Right lobe of liver (tissue), 6 donors: ENCODE results near the gene PPM1L. TPM values are rescaled to one million over a fixed set of nuclear protein-coding genes. Genes with fewer than 3 reads are reported as not detected.

ENCODE experiments used
- ATAC-seq, 4 donors: fragments of 200-7000 bp; cut with Tn5 transposase; one replicate each; pipeline ENCODE4 v1.9.1; 2020; ENCODE audit warnings: mild to moderate bottlenecking in 4 of 4, moderate library complexity in 4 of 4
- DNase-seq, 3 donors: peaks; one replicate each; pipeline ENCODE4 v3.0.0-alpha.2; 2020
- H3K27ac ChIP-seq, 3 donors: fragments of 200-600 bp; one replicate each; pipeline ENCODE4 v1.8.0; 2022
- H3K27me3 ChIP-seq, 2 donors: fragments of 200-600 bp; one replicate each; pipeline ENCODE4 v1.8.0; 2022
- H3K36me3 ChIP-seq, 4 donors: fragments of 200-600 bp; sonication (generic) in 1 of 4; one replicate each; pipeline versions ENCODE4 v1.5.1 to v1.8.0; 2017 to 2022; ENCODE audit warnings: control low read depth in 1 of 4
- H3K4me1 ChIP-seq, 4 donors: fragments of 200-600 bp; sonication (generic) in 1 of 4; one replicate each; pipeline versions ENCODE4 v1.5.1 to v1.8.0; 2017 to 2022; ENCODE audit warnings: control low read depth in 1 of 4
- H3K4me3 ChIP-seq, 3 donors: fragments of 200-600 bp; one replicate each; pipeline ENCODE4 v1.8.0; 2022
- H3K9me3 ChIP-seq, 4 donors: fragments of 200-600 bp; sonication (generic) in 1 of 4; one replicate each; pipeline versions ENCODE4 v1.5.1 to v1.8.0; 2017 to 2022; ENCODE audit warnings: control low read depth in 1 of 4
- POLR2A ChIP-seq: fragments of 450-650 bp; IDR thresholded peaks from one replicate; pipeline ENCODE4 v1.6.1; 2017; ENCODE audit warnings: antibody characterized with exemption, mild to moderate bottlenecking
- WGBS: methylation state at CpG from one replicate; pipeline ENCODE4 v1.1.6; 2018; ENCODE audit warnings: low coverage, low lambda C conversion rate; ENCODE audit not compliant: insufficient coverage; ENCODE audit errors: missing lambda C conversion rate; 5-methylcytosine and 5-hydroxymethylcytosine counted together
- intact Hi-C, 2 donors: fragments of 100-400 bp; cut with DNase I; formaldehyde crosslinking; loops; one replicate each; pipeline versions ENCODE4 v1.11.2 to v1.14.1; 2022
- total RNA-seq, 6 experiments: library from RNA; depleted of rRNA in 2 of 6; stranded (reverse); fragments of >200 nt in 2 of 6; fragmentation: NEBNext Ultra II Directional in 3 of 6; extraction: Animal tissue kit (Norgen Biotek cat#: 25700) in 3 of 6; gene quantifications; one replicate each; pipeline versions ENCODE4 v1.1.0 to v1.2.4, GENCODE V29; 2016 to 2023
- TF ChIP-seq, protein P1 (sequence below), 4 donors: fragments of 200-600 bp in 3 of 4; fragments of 450-650 bp in 1 of 4; IDR thresholded peaks; one replicate each; pipeline versions ENCODE4 v1.5.1 to v1.8.0; 2016 to 2022; ENCODE audit warnings: antibody characterized with exemption in 4 of 4, mild to moderate bottlenecking in 2 of 4
- donor health status: DM: no; HTN: yes; CAD: no.
- donor health status: DM: no; HTN: no; CAD: no.
- donor health status: DM: no; HTN: no; CAD: no.
- donor health status: DM: no; HTN: yes; CAD: no.
- donor health status: DM: no; HTN: yes; CAD: no.

The PPM1L gene
- total RNA-seq, 6 experiments from 2014 or later: 6.9 to 25.4 (median 14.7) TPM

DNA sequence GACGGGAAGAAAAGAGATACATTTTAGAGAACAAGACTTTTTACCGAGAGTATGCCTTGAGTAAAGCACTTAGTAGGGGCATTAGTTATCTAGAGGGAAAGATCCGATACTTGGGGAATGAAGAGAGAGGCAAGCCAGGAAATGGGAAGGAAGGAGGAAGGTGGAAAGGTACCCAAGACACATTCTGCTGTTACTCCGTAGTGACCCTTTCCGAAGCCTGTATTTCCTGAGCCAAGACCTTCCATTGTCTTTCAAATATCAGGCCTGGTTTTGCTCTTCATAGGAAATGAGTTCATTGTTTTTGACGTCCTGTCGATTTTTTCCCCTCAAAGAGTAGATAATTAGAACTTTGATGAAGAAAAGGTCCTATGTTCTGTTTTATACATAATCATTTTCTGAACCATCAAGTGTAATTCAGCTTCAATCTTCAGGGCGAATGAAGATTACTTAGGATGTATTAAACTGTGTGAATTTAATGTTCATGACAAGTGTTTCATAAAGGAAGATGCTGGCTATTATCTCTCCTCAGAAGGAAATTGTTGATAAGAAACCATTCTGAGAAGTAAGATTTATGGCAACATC is 95.7 kb downstream of the PPM1L start:
- Histone ChIP-seq H3K36me3 (no peaks in the 10 kb centered on the region), H3K4me3 (no peak overlapping the region), H3K4me1 (no peaks in the 10 kb centered on the region), H3K9me3 (no peaks in the 10 kb centered on the region), H3K27ac (no peak overlapping the region), H3K27me3 (no peaks in the 10 kb centered on the region)
- intact Hi-C loops: no loop called here
- WGBS: 67% methylated on average over 8 of the region's 8 CpGs
- ATAC-seq (no peak), DNase-seq (no peak)
- no peak for TF ChIP-seq POLR2A

DNA sequence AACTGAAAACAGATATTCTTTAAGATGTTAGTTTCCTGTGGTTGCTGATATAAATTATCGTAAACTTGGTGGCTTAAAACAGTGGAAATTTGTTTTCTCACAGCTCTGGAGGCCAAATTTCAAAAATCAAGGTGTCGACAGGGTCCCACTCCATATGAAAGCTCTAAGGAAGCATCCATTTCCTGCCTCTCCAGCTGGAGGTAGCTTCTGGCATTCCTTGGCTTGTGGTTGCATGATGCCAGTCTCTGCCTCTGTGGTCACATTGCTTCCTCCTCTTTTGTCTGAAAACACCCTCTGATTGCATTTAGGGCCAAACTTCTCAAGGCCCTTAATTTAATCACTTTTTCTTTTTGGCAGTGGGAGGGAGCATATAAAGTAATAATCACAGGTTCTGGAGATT is 96.8 kb downstream of the PPM1L start:
- no peak for TF ChIP-seq POLR2A
- TF ChIP-seq, protein P1, sequence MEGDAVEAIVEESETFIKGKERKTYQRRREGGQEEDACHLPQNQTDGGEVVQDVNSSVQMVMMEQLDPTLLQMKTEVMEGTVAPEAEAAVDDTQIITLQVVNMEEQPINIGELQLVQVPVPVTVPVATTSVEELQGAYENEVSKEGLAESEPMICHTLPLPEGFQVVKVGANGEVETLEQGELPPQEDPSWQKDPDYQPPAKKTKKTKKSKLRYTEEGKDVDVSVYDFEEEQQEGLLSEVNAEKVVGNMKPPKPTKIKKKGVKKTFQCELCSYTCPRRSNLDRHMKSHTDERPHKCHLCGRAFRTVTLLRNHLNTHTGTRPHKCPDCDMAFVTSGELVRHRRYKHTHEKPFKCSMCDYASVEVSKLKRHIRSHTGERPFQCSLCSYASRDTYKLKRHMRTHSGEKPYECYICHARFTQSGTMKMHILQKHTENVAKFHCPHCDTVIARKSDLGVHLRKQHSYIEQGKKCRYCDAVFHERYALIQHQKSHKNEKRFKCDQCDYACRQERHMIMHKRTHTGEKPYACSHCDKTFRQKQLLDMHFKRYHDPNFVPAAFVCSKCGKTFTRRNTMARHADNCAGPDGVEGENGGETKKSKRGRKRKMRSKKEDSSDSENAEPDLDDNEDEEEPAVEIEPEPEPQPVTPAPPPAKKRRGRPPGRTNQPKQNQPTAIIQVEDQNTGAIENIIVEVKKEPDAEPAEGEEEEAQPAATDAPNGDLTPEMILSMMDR (IDR thresholded peaks at IDR 0.05): no peak
- WGBS: 90% methylated on average over 2 of the region's 2 CpGs
- intact Hi-C loops: no loop called here

DNA sequence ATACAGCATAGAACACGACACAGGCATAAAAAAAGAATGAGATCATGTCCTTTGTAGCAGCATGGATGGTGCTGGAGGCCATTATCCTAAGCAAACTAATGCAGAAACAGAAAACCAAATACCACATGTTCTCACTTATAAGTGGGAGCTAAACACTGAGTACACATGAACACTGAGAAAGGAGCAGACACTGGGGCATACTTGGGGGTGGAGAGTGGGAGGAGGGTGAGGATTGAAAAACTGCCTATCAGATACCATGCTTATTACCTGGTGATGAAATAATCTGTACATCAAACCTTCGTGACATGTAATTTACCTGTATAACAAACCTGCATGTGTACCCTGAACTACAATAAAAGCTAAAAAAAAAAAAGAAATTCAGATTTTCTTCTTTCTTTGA is 100.4 kb downstream of the PPM1L start:
- intact Hi-C loops: no loop called here
- Histone ChIP-seq H3K36me3 (no peaks in the 10 kb centered on the region), H3K4me1 (no peaks in the 10 kb centered on the region), H3K4me3 (no peak overlapping the region), H3K27ac (no peak overlapping the region), H3K9me3 (no peaks in the 10 kb centered on the region), H3K27me3 (no peaks in the 10 kb centered on the region)
- ATAC-seq: no peak
- WGBS: 87% methylated on average over 2 of the region's 2 CpGs
- DNase-seq: no peak
- no peak for TF ChIP-seq POLR2A
- TF ChIP-seq, protein P1 (IDR thresholded peaks at IDR 0.05): no peak

More for the DNA sequence above, 96.8 kb downstream of the PPM1L start:
- Histone ChIP-seq H3K4me1 (no peaks in the 10 kb centered on the region), H3K27me3 (no peaks in the 10 kb centered on the region), H3K4me3 (no peak overlapping the region), H3K27ac (no peak overlapping the region), H3K9me3 (no peaks in the 10 kb centered on the region), H3K36me3 (no peaks in the 10 kb centered on the region)
- ATAC-seq: no peak
- DNase-seq: no peak

DNA sequence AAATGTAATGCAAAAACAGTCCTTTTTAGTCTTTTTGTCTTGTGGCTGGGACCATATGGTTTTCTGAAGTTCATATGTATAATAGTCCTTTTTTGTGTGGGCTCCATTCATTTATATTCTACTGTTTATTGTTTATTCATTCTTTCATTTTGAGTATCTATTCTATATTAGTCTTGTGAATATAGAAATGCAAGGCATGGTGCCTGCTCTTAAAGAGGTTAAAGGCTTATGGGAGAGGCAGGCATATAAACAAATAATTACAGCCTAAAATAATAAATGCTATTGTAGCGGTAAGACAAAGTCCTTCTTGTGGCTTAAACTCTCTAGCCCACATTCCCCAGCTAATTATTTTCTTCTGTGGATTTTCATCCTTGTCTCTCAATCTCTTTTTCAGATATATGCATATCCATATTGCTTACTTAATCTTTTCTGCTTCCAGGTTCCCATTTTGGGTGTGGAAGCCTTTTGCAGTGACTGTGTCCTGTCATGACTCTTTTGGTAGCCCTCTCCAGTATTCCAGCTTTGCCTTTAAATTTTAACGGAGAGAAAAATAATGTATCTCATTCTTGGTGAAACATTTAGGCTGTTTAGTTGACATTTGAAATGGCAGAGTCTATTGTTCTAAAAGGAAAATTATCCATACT is 101.6 kb downstream of the PPM1L start:
- H3K36me3 ChIP-seq: no peaks in the 10 kb centered on the region
- TF ChIP-seq, protein P1 (IDR thresholded peaks at IDR 0.05): no peak
- no peak for TF ChIP-seq POLR2A
- no peaks in the 10 kb centered on the region for H3K9me3 ChIP-seq
- no peak overlapping the region for H3K4me3 ChIP-seq
- ATAC-seq (no peak), DNase-seq (no peak)
- no peaks in the 10 kb centered on the region for H3K4me1 ChIP-seq
- no peaks in the 10 kb centered on the region for H3K27me3 ChIP-seq
- WGBS: 80% methylated on average over 2 of the region's 2 CpGs
- no peak overlapping the region for H3K27ac ChIP-seq
- intact Hi-C loops: no loop called here

DNA sequence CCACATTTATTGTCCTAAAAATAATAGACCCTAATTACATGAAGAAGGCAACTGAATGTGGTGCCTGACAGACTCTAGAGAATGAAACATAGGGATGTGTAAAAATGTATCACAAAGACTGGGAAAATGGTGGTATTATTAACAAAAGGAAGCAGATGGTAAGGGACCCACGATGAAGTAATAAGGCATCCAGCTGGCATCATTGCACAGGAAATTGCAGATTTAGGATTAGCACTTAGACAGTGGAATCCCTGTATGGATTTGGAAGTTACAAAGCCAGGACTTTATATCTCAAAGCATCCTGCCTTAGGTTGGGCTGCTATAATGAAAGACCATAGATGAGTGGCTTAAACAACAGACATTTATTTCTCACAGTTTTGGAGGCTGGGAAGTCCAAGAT is 104.3 kb downstream of the PPM1L start:
- Histone ChIP-seq H3K27me3 (no peaks in the 10 kb centered on the region), H3K4me1 (no peaks in the 10 kb centered on the region), H3K27ac (no peak overlapping the region), H3K4me3 (no peak overlapping the region), H3K36me3 (no peaks in the 10 kb centered on the region), H3K9me3 (no peaks in the 10 kb centered on the region)
- ATAC-seq: no peak
- WGBS: 69% methylated on average over 1 of the region's 1 CpG
- no peak for DNase-seq
- intact Hi-C loops: no loop called here
- TF ChIP-seq POLR2A: no peak
- TF ChIP-seq, protein P1 (IDR thresholded peaks at IDR 0.05): no peak
